GM19452 (cell line): ENCODE data around the gene CFAP119.

Source experiments
- ATAC-seq: cut with Tn5 transposase; IDR thresholded peaks from one replicate; pipeline ENCODE4 v1.9.1; 2021; ENCODE audit not compliant: unreplicated experiment

The CFAP119 gene

DNA sequence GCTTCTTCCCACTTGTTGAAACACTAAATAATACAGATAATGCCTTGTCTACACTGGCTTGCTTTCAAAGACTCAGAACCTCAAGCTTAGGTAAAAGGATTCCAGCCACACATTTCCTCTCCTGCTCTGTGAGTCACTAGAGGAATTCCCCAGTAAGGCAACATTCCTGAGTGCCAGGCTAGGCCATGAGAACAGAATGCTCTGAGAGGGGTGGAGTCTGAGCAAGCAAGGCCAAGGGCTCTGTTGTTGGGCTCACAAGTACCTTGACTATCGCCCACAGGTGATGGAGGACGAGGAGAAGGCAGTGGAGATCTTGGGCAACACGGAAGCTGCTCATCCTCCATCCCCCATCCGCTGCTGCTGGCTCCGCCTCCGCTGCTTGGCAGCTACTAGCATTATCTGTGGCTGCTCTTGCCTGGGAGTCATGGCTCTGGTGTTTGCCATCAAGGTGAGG, 20.4 kb downstream of the CFAP119 start:
- no peak for ATAC-seq

DNA sequence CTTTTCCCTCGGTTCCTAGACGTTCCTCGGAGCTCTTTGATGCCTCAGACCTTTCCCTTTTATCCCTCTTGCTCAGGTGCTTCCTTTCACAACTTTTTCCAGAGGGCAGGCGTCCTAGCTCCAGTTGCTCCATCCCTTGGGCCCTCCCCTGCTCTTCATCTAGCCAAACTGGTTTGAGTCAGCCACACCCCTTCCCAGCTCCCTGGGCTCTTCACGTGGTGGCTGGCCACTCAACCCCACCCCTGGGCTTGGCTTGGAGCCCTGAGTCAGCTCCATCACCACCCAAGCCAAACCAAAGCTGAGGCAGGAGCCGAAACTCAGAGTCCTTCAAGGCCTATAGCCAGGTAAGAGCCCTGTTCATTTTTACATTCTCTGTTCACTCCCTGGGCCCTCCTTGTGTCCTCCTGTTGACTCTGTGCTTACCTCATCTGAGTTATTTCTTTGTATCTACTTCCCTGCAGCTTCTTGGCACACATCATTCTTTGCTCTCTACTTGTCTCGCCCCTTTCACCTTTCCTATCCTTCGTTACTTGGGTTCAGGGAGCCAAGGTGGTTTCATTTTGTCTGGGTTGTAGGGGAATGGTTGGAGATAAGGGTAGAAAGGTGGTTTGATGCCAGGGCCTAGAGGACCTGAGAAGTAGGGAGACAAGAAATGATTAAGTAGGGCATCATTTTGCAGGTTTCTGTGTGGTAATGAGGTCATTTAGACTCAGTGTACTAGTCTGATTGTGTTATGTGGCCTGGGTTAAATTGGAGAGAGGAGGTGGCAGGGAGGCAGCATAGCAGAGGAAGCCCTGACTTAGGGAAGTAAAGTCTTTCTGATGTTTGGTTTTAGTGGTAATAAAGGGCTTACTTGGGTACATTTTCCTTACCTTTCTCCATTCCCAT, 21.3 kb downstream of the CFAP119 start:
- no peak for ATAC-seq

DNA sequence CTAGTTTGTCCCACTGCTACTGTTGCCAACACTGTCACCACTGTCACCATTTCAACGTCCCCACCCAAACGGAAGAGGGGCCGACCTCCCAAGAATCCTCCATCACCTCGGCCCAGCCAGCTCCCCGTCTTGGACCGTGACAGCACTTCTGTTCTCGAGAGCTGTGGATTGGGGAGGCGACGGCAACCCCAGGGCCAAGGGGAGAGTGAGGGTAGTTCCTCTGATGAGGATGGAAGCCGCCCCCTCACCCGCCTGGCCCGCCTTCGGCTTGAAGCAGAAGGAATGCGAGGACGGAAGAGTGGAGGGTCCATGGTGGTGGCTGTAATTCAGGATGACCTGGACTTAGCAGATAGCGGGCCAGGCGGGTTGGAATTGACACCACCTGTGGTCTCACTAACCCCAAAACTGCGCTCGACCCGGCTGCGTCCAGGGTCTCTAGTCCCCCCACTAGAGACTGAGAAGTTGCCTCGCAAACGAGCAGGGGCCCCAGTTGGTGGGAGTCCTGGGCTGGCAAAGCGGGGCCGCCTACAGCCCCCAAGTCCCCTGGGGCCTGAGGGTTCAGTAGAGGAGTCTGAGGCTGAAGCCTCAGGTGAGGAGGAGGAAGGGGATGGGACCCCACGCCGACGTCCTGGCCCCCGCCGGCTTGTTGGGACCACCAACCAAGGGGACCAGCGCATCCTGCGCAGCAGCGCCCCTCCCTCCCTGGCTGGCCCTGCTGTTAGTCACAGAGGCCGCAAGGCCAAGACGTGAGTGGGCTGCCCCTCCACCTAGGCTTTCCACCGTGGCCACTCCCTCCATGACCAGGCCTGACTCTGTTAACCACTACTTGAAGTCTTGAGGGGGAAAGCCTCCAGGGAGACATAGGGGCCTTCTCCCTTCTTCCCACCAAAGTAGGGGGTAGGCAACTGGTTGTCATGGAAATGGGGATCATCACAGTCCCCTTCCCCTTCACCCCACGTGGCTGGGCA, 22.6 kb downstream of the CFAP119 start:
- no peak for ATAC-seq

DNA sequence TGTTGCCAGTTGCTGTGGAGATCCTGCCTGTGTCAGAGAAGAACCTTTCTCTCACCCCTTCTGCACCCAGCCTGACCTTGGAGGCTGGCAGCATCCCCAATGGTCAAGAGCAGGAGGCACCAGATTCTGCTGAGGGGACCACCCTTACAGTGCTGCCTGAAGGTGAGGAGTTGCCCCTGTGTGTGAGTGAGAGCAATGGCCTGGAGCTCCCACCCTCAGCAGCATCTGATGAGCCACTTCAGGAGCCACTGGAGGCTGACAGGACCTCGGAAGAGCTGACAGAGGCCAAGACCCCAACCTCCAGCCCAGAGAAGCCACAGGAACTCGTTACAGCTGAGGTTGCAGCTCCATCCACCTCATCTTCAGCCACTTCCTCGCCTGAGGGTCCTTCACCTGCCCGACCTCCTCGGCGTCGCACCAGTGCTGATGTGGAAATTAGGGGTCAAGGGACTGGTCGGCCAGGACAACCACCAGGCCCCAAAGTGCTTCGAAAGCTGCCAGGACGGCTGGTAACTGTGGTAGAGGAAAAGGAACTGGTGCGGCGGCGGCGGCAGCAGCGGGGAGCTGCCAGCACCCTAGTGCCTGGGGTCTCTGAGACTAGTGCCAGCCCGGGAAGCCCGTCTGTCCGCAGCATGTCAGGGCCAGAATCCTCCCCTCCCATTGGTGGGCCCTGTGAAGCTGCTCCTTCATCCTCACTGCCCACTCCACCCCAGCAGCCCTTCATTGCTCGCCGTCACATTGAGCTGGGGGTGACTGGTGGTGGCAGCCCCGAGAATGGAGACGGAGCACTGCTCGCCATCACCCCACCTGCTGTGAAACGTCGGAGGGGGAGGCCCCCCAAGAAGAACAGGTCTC, 23.8 kb downstream of the CFAP119 start:
- ATAC-seq: no peak

DNA sequence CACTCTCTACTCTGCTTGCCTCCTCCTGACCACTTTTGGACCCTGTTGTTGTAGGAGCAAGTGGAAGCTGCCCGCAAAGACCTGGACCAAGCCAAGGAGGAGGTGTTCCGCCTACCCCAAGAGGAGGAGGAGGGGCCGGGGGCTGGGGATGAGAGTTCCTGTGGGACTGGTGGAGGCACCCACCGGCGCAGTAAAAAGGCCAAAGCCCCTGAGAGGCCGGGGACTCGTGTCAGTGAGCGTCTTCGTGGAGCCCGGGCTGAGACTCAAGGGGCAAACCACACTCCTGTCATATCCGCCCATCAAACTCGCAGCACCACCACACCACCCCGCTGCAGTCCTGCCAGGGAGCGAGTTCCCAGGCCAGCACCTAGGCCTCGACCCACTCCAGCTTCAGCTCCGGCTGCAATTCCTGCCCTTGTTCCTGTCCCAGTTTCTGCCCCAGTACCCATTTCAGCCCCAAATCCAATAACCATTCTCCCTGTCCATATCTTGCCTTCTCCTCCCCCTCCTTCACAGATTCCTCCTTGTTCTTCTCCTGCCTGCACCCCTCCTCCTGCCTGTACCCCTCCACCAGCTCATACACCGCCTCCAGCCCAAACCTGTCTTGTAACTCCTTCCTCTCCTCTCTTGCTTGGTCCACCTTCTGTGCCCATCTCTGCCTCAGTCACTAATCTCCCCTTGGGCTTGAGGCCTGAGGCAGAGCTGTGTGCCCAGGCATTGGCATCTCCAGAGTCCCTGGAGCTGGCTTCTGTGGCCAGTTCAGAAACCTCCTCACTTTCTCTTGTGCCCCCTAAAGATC, 24.7 kb downstream of the CFAP119 start:
- ATAC-seq: no peak

DNA sequence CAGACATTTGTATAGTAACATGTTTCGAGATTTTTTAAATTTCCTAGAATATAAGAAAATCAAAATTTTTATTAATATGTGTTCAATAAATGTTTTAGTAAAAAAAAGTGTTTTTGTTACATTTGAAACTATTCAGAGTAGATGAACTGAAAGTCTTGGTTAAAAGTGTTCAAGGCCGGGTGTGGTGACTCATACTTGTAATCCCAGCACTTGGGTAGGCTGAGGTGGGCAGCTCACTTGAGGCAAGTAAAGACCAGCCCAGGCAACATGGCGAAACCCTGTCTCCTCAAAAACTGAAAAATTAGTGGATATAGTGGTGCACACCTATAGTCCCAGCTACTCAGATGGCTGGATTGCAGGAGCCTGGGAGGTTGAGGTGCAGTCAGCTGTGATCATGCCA, 30.5 kb downstream of the CFAP119 start:
- ATAC-seq: no peak

DNA sequence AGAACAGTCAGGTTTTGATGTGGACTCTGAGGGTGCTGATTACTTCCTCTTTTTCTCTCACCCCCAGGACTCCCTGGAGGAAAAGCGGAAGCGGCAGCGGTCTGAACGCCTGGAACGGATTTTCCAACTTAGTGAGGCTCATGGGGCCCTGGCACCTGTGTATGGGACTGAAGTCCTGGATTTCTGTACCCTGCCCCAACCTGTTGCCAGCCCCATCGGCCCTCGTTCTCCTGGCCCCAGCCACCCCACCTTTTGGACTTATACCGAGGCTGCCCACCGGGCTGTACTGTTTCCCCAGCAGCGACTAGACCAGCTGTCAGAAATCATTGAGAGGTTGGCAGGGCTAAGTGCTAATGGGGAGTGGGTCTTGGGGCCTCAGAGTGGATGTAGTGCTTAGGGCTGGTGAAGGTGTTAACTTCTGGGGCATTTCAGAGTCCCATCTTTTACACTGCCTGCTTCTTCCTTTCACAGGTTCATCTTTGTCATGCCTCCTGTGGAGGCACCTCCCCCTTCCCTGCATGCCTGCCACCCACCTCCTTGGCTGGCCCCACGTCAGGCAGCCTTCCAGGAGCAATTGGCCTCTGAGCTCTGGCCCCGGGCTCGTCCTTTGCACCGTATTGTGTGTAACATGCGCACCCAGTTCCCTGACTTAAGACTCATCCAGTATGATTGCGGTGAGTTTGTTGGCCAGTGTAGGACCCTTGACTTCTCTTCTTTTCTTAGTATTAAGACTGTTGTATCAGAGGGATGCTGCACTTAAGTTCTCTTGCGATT, 32.8 kb downstream of the CFAP119 start:
- ATAC-seq: no peak

DNA sequence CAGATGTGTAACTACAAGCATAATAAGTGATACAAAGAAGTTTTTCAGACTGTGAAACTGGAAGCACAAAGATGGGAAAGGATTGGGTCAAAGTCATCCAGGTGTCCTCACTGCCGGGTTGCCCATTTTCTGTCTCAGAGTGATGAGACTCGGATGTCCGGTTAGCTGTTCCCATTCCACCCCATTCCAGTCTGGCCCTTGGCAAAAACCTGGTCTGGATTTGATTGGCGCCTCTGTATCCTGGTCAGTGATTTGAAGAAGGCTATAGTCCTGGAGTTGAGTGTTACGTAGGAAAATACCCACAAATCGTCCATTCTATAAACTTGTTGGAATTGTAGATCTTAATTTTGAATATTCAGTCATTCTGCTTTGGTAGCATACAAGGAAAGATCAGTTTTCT, 33.5 kb downstream of the CFAP119 start:
- ATAC-seq: no peak

DNA sequence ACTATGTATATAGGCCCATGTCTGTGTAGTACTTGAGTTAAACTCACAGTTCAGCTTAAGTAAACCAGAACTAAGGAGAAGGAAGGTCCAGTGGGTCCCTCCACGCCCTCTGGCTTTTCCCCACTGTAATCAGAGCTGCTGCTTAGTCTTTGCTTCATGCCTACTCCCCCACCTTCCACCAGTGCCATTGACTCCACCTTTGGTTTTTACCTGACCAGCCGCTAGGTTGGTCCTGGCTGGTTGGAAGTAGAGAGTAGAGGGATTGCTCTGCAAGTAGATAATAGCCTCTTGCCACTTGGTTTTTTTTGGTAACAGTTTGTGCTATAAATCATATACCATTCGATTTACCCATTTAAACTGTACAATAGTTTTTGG, 36.5 kb downstream of the CFAP119 start:
- ATAC-seq: no peak

DNA sequence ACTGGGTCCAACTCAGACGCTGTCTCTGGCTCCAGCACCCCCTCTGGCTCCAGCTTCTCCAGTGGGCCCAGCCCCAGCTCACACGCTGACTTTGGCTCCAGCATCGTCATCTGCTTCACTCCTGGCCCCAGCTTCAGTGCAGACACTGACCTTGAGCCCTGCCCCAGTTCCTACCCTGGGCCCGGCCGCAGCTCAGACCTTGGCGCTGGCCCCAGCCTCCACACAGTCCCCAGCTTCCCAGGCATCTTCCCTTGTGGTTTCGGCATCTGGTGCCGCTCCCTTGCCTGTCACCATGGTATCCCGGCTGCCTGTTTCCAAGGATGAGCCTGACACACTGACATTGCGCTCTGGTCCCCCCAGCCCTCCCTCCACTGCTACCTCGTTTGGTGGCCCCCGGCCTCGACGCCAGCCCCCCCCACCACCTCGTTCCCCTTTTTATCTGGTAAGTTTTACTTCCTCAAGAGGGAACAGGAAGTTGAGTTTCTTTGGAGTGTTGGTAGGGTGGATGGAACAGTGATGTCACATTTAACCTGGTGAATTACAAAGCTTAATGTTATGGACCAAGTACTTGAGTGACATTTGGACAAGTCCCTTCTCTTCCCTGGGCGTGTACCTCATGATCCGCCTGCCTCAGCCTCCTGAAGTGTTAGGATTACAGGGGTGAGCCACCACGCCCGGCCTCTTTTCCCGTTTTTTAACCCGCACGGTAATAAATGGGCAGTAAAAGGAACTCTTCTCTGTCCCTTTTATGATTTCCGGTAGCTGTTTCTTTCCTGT, 37.0 kb downstream of the CFAP119 start:
- ATAC-seq: no peak

DNA sequence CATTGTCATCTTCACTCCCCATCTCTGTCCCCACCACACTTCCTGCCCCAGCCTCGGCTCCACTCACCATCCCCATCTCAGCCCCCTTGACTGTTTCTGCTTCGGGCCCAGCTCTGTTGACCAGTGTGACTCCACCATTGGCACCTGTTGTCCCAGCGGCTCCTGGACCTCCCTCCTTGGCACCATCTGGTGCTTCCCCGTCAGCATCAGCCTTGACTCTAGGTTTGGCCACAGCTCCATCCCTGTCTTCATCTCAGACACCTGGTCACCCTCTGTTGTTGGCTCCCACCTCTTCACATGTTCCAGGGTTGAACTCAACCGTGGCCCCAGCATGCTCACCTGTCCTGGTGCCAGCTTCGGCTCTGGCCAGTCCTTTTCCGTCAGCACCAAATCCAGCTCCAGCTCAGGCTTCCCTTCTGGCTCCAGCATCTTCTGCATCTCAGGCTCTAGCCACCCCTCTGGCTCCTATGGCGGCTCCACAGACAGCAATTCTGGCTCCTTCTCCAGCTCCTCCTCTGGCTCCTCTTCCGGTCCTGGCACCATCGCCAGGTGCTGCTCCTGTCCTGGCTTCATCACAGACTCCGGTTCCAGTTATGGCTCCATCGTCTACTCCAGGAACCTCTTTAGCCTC, 38.0 kb downstream of the CFAP119 start:
- ATAC-seq: no peak

DNA sequence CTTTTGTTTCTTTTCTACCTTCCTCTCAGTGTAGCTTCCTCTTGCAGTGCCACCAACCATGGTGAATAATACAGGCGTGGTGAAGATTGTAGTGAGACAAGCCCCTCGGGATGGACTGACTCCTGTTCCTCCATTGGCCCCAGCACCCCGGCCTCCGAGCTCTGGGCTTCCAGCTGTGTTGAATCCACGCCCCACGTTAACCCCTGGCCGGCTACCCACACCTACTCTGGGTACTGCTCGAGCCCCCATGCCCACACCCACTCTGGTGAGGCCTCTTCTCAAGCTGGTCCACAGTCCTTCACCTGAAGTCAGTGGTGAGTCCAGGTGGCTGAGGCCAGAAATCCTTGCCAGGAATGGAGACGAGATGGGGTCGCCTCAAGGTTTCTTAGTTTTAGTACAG, 38.9 kb downstream of the CFAP119 start:
- no peak for ATAC-seq

DNA sequence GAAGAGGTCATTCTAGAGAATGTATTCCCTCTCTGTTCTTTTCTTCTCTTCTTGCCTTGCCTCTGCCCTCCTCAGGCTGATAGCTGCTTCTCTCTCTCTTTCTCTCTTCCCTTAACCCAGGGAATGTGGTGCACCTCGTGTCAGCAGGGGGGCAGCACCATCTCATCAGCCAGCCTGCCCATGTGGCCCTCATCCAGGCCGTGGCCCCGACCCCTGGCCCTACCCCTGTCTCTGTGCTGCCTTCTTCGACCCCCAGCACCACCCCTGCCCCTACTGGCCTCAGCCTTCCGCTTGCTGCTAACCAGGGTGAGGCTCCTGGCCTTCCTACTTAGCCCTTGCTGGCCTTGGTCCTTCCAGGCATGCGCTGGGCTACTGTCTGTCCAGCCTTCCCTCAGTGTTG, 39.4 kb downstream of the CFAP119 start:
- no peak for ATAC-seq

DNA sequence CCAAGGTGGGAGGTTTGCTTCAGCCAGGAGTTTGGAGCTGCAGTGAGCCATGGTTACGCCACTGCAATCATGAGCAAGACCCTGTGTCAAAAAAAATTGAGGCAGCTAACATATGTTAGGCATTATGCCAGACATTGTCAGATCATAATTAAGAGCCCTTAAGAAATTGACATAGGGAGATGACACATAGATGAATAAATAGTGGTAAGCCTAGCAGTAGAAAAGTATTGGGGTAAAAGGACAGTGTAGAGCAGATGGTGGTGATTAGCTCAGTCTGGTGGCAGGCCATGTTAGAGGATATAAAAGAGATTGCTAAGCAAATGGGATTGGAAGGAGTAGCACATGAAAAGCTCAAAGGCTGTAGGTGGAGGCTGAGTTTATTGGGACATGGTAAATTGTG, 40.3 kb downstream of the CFAP119 start:
- ATAC-seq: no peak

DNA sequence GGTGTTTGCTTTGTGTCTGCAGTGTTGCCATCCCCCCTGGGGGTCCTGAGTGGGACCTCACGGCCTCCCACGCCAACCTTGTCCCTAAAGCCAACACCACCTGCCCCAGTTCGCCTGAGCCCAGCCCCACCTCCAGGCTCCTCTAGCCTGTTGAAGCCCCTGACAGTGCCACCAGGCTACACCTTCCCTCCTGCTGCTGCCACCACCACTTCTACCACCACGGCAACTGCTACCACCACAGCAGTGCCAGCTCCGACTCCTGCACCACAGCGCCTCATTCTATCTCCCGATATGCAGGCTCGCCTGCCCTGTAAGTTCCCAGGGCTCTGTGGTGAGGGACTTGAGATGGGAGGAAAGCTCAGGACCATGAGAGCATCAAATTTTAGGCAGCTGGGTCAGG, 40.7 kb downstream of the CFAP119 start:
- ATAC-seq: no peak

DNA sequence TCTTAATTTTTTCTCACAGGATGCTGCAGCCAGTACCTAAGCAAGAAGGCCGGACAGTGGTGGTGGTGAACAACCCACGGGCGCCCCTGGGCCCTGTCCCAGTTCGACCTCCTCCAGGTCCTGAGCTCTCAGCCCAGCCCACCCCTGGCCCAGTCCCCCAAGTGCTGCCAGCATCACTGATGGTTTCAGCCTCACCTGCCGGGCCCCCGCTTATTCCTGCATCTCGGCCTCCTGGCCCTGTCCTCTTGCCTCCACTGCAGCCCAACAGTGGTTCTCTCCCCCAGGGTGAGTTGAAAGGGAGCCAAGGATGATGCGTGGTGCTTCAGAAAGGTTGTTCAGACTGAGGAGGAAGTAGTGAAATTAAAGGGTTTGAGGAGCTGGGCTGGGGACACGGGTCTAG, 41.2 kb downstream of the CFAP119 start:
- ATAC-seq: no peak

DNA sequence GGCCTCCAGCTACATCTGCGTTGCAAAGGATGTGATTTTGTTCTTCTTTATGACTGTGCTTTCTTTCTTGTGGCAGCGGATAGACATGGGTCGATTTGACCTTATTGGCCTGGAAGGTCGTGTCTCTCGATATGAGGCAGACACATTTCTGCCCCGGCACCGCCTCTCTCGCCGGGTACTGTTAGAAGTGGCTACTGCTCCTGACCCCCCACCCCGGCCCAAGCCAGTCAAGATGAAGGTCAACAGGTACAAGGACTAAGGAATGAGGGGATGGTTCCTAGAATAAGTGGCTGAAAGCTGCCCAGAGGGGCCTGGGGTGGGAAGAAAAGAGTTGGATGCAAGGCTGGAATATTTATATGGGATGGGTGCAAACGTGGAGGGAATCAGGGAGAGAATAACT, 41.8 kb downstream of the CFAP119 start:
- no peak for ATAC-seq

DNA sequence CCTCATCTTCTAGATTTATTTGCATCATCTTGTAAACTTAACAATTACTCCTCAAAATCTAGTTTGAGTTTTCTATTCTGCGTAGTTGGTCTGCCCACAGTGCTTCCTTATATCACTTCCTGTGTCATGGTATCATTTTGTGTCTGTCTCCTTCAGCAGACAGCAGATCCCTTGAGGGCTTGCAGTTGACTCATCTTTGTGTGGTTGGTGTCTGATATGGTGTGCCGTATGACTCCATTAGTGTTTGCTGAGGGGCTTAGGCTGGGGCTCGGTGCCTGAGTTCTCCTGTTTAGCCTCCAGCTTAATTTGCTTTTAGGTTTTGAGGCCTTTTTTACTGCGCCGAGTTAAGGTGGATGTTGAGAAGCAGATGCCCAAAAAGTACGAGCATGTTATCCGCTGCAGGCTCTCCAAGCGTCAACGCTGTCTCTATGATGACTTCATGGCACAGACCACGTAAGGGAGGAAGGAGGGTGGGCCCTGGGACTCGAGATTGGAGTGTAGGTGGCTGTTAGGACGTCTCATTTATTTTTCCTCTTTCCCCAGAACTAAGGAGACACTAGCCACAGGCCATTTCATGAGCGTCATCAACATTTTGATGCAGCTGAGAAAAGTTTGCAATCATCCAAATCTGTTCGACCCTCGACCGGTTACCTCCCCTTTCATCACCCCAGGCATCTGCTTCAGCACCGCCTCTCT, 46.0 kb downstream of the CFAP119 start:
- ATAC-seq: no peak
